H1 (cell line): ENCODE data around the gene KRT14. TPM values are rescaled to one million over a fixed set of nuclear protein-coding genes. Genes with fewer than 3 reads are reported as not detected.

Experiments
- CTCF ChIA-PET: fragments of 300-600 bp; sonication (Branson Sonifier 250); formaldehyde crosslinking; loops from one replicate; lab custom pipeline; 2021; ENCODE audit not compliant: partially characterized antibody; lab: Charles Lee
- POLR2A ChIA-PET: fragments of 300-600 bp; sonication (Branson Sonifier 250); formaldehyde crosslinking; loops from one replicate; lab custom pipeline; 2021; ENCODE audit warnings: inconsistent platforms; ENCODE audit not compliant: partially characterized antibody; lab: Charles Lee
- DNase-seq, 2 experiments: peaks; one replicate each; pipeline versions ENCODE4 v3.0.0 to v3.0.0-alpha.2; 2010 to 2022; ENCODE audit warnings: low spot score in 2 of 2, low read depth in 1 of 2, mixed read lengths in 1 of 2
- FAIRE-seq: peaks from 2 replicates; lab custom pipeline; 2011; peaks lifted over from hg19 to GRCh38; lab: Jason Lieb, UNC
- H2AFZ ChIP-seq: 2 replicates; pipeline ENCODE4 v1.8.1; 2012; ENCODE audit warnings: low read length, inconsistent platforms
- H2AK5ac ChIP-seq: 2 replicates; pipeline ENCODE4 v1.6.1; 2013; ENCODE audit warnings: low read depth, low read length
- H2BK120ac ChIP-seq: replicated peaks from 2 replicates; pipeline ENCODE3; 2013; ENCODE audit warnings: low read depth, low read length, inconsistent platforms
- H2BK12ac ChIP-seq: 2 replicates; pipeline ENCODE4 v1.6.1; 2013; ENCODE audit warnings: low read depth, low read length
- H2BK15ac ChIP-seq: 2 replicates; pipeline ENCODE4 v1.6.1; 2013; ENCODE audit warnings: low read length
- H2BK20ac ChIP-seq: 2 replicates; pipeline ENCODE4 v1.6.1; 2013; ENCODE audit warnings: low read length
- H2BK5ac ChIP-seq: 2 replicates; pipeline ENCODE4 v1.6.1; 2013; ENCODE audit warnings: low read depth, low read length
- H3K14ac ChIP-seq: 2 replicates; pipeline ENCODE4 v1.6.1; 2013; ENCODE audit warnings: inconsistent platforms; ENCODE audit not compliant: insufficient read length
- H3K18ac ChIP-seq: 2 replicates; pipeline ENCODE4 v1.6.1; 2013; ENCODE audit warnings: low read length; ENCODE audit errors: extremely low read depth
- H3K23ac ChIP-seq: 2 replicates; pipeline ENCODE4 v1.6.1; 2013; ENCODE audit warnings: inconsistent platforms; ENCODE audit not compliant: insufficient read length
- H3K23me2 ChIP-seq: 2 replicates; pipeline ENCODE4 v1.6.1; 2013; ENCODE audit warnings: low read depth, low read length
- H3K27ac ChIP-seq: 2 replicates; pipeline ENCODE4 v1.6.1; 2011; ENCODE audit warnings: low read depth, low read length, inconsistent platforms
- H3K27me3 ChIP-seq, 4 experiments: replicated peaks in 1 of 4; 1 replicate in 1 of 4; 2 replicates in 3 of 4; pipeline versions ENCODE4 v1.6.1 to v1.8.1; 2011 to 2013; ENCODE audit warnings: low read length in 3 of 4, mild to moderate bottlenecking in 3 of 4, inconsistent platforms in 2 of 4, mixed read lengths in 2 of 4, moderate library complexity in 1 of 4; ENCODE audit not compliant: control insufficient read depth in 3 of 4, insufficient read depth in 3 of 4; ENCODE audit errors: extremely low read depth in 1 of 4
- H3K36me3 ChIP-seq, 4 experiments: 2 replicates each; pipeline versions ENCODE4 v1.6.1 to v1.8.1; 2011 to 2013; ENCODE audit warnings: mild to moderate bottlenecking in 4 of 4, low read length in 3 of 4, moderate library complexity in 2 of 4, control low read depth in 1 of 4, inconsistent platforms in 1 of 4; ENCODE audit not compliant: insufficient read depth in 4 of 4, control insufficient read depth in 2 of 4
- H3K4ac ChIP-seq: replicated peaks from 2 replicates; pipeline ENCODE3; 2013; ENCODE audit warnings: low read length, low read depth, mixed read lengths, inconsistent platforms; ENCODE audit not compliant: insufficient read length
- H3K4me1 ChIP-seq, 4 experiments: replicated peaks in 1 of 4; 1 replicate in 1 of 4; 2 replicates in 3 of 4; pipeline versions ENCODE4 v1.6.1 to v1.8.1; 2011 to 2013; ENCODE audit warnings: low read length in 3 of 4, inconsistent platforms in 2 of 4, mixed read lengths in 1 of 4; ENCODE audit not compliant: insufficient read depth in 4 of 4, control insufficient read depth in 3 of 4
- H3K4me2 ChIP-seq, 2 experiments: 2 replicates each; pipeline versions ENCODE4 v1.6.1 to v1.8.1; 2011 to 2013; ENCODE audit warnings: low read depth in 2 of 2, low read length in 2 of 2, control low read depth in 1 of 2, inconsistent platforms in 1 of 2, mild to moderate bottlenecking in 1 of 2; ENCODE audit not compliant: insufficient read depth in 1 of 2
- H3K4me3 ChIP-seq, 4 experiments: fragments of 200-600, 300-600 bp in 1 of 4; sonication (generic), shearing (Covaris generic), sonication (Bioruptor Twin) in 1 of 4; 2 replicates each; pipeline versions ENCODE4 v1.5.1 to v1.8.1; 2011 to 2016; ENCODE audit warnings: low read length in 4 of 4, low read depth in 3 of 4, control low read depth in 2 of 4, inconsistent platforms in 2 of 4, mild to moderate bottlenecking in 2 of 4, mixed read lengths in 1 of 4, moderate library complexity in 1 of 4; ENCODE audit not compliant: insufficient read depth in 2 of 4; ENCODE audit errors: extremely low read depth in 1 of 4
- H3K56ac ChIP-seq: replicated peaks from 2 replicates; pipeline ENCODE3; 2013; ENCODE audit warnings: low read depth, mild to moderate bottlenecking, mixed read lengths, low read length, inconsistent platforms; ENCODE audit not compliant: insufficient read length
- H3K79me1 ChIP-seq: 2 replicates; pipeline ENCODE4 v1.6.1; 2013; ENCODE audit warnings: low read depth, low read length, control low read depth
- H3K79me2 ChIP-seq, 2 experiments: 2 replicates each; pipeline versions ENCODE4 v1.6.1 to v1.8.1; 2012 to 2013; ENCODE audit warnings: low read length in 2 of 2, mild to moderate bottlenecking in 2 of 2, inconsistent platforms in 1 of 2; ENCODE audit not compliant: insufficient read depth in 2 of 2, control insufficient read depth in 1 of 2
- H3K9ac ChIP-seq, 4 experiments: replicated peaks in 1 of 4; 1 replicate in 1 of 4; 2 replicates in 3 of 4; pipeline versions ENCODE4 v1.6.1 to v1.8.1; 2011 to 2013; ENCODE audit warnings: low read depth in 3 of 4, low read length in 3 of 4, control low read depth in 2 of 4, mild to moderate bottlenecking in 2 of 4, moderate library complexity in 2 of 4, inconsistent platforms in 1 of 4; ENCODE audit errors: extremely low read depth in 1 of 4
- H3K9me3 ChIP-seq, 2 experiments: 2 replicates each; pipeline versions ENCODE4 v1.6.1 to v1.8.1; 2012 to 2013; ENCODE audit warnings: mild to moderate bottlenecking in 2 of 2, moderate library complexity in 2 of 2, control low read depth in 1 of 2, inconsistent platforms in 1 of 2, low read depth in 1 of 2, low read length in 1 of 2, mixed read lengths in 1 of 2; ENCODE audit not compliant: insufficient read depth in 2 of 2
- H4K20me1 ChIP-seq, 2 experiments: replicated peaks in 1 of 2; 2 replicates each; pipeline versions ENCODE3 to v1.8.1; 2011 to 2013; ENCODE audit warnings: inconsistent platforms in 2 of 2, low read length in 2 of 2, mild to moderate bottlenecking in 1 of 2; ENCODE audit not compliant: insufficient read depth in 2 of 2, control insufficient read depth in 1 of 2
- H4K5ac ChIP-seq: 2 replicates; pipeline ENCODE4 v1.6.1; 2013; ENCODE audit warnings: low read length, low read depth, mixed read lengths, inconsistent platforms; ENCODE audit not compliant: insufficient read length
- H4K8ac ChIP-seq: 2 replicates; pipeline ENCODE4 v1.8.0; 2013; ENCODE audit warnings: mild to moderate bottlenecking, moderate library complexity, low read length, inconsistent platforms; ENCODE audit not compliant: insufficient read depth; ENCODE audit errors: extremely low read depth
- H4K91ac ChIP-seq: replicated peaks from 2 replicates; pipeline ENCODE3; 2013; ENCODE audit warnings: low read length, mixed read lengths, inconsistent platforms; ENCODE audit not compliant: insufficient read length
- BCL11A ChIP-seq, 2 experiments: IDR thresholded peaks; one replicate each; pipeline ENCODE4 v1.6.1; 2011; ENCODE audit warnings: low read depth in 2 of 2, low read length in 2 of 2, mild to moderate bottlenecking in 2 of 2
- CHD2 ChIP-seq: IDR thresholded peaks from 2 replicates; pipeline ENCODE4 v1.6.1; 2012; ENCODE audit warnings: low read length, improper control_type of control experiment
- CTBP2 ChIP-seq: IDR thresholded peaks from 2 replicates; pipeline ENCODE4 v1.7.0; 2011; ENCODE audit warnings: borderline replicate concordance, mild to moderate bottlenecking, moderate library complexity, mixed read lengths, low read length; ENCODE audit not compliant: insufficient read depth, insufficient read length
- EP300 ChIP-seq, 2 experiments: IDR thresholded peaks; 1 replicate in 1 of 2; 2 replicates in 1 of 2; pipeline ENCODE4 v1.6.1; 2011 to 2012; ENCODE audit warnings: low read depth in 2 of 2, low read length in 2 of 2, mild to moderate bottlenecking in 2 of 2, borderline replicate concordance in 1 of 2, inconsistent platforms in 1 of 2, moderate library complexity in 1 of 2
- KDM4A ChIP-seq: IDR thresholded peaks from one replicate; pipeline ENCODE4 v1.7.1; 2012; ENCODE audit warnings: low read depth, mild to moderate bottlenecking, moderate library complexity, low read length, inconsistent platforms; ENCODE audit not compliant: severe bottlenecking
- MAFK ChIP-seq: IDR thresholded peaks from 2 replicates; pipeline ENCODE4 v1.6.1; 2012; ENCODE audit warnings: low read depth, mild to moderate bottlenecking, improper control_type of control experiment, low read length
- SIN3A ChIP-seq, 2 experiments: IDR thresholded peaks in 1 of 2; conservative IDR thresholded peaks in 1 of 2; 2 replicates each; pipeline ENCODE4 v1.6.1; 2011 to 2012; ENCODE audit warnings: low read length in 2 of 2, improper control_type of control experiment in 1 of 2, low read depth in 1 of 2, mild to moderate bottlenecking in 1 of 2
- WGBS, 2 experiments: shearing (Covaris generic) in 1 of 2; methylation state at CpG; one replicate each; pipeline versions ENCODE4 v1.1.6 to v1.1.7; 2013 to 2015; ENCODE audit warnings: low lambda C conversion rate in 2 of 2, mixed read lengths in 2 of 2, inconsistent platforms in 1 of 2, low coverage in 1 of 2, missing lambda C conversion rate in 1 of 2; ENCODE audit not compliant: insufficient replicate concordance in 2 of 2, insufficient coverage in 1 of 2, insufficient read length in 1 of 2; ENCODE audit errors: extremely low coverage in 1 of 2, missing lambda C conversion rate in 1 of 2; 5-methylcytosine and 5-hydroxymethylcytosine counted together
- polyA plus RNA-seq, 7 experiments: library from polyadenylated mRNA; depleted of rRNA in 3 of 7; stranded (reverse) in 5 of 7; unstranded in 2 of 7; fragments of >200 nt in 5 of 7; fragments of 200-250 nt in 2 of 7; gene quantifications; 1 replicate in 5 of 7; 2 replicates in 1 of 7; 4 replicates in 1 of 7; pipeline versions ENCODE4 v1.2.1 to v1.2.3, GENCODE V29; 2011 to 2013; ENCODE audit warnings: missing spikeins in 2 of 7, mixed read lengths in 2 of 7
- total RNA-seq: library from RNA; stranded (reverse); fragmentation: NEBNext Ultra II Directional; extraction: Animal tissue kit (Norgen Biotek cat#: 25700); gene quantifications from 2 replicates; pipeline ENCODE4 v1.2.1, GENCODE V29; 2021

The KRT14 gene
- total and polyA plus RNA-seq, 2 of the 8 experiments (the other 6 are each of a cell fraction or from before 2014, with no cell fraction given): 0.35 TPM; not detected in 1

DNA sequence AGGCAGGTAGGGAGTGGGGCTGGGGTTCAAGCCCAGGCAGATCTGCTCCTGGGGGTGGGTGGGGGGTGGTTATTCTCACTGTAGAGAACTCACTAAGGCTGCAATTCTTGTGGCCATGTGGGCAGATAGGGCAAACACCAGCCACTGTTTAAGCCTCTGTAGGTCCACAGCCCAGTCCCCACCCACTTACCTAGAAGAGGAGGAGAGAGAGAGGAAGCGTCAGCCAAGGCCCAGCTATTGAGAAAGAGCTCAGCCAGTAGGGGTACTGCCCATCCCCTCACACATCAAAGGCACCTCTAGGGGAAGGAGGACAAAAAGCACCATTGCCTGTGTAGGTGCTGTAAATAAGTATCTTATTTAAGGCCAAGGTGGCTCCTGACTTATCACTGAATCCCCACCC lies 13.0 kb upstream of the KRT14 start:
- Histone ChIP-seq H3K9ac (no peak overlapping the region), H2AFZ (no peak overlapping the region), H2BK120ac (no peak overlapping the region), H3K4me1 (no peaks in the 10 kb centered on the region), H3K23ac (no peak overlapping the region), H3K27ac (no peak overlapping the region), H3K27me3 (no peaks in the 10 kb centered on the region), H2BK20ac (no peak overlapping the region), H2BK5ac (no peak overlapping the region), H3K79me1 (no peaks in the 10 kb centered on the region), H3K56ac (no peak overlapping the region), H3K4ac (no peak overlapping the region), H2AK5ac (no peak overlapping the region), H4K91ac (no peak overlapping the region), H3K9me3 (no peaks in the 10 kb centered on the region), H3K14ac (no peak overlapping the region), H3K18ac (no peak overlapping the region), H3K4me2 (no peak overlapping the region), H3K23me2 (peaks cover 15% of the 10 kb centered on the region; the same call in 1 of the 2 replicates), H3K36me3 (no peaks in the 10 kb centered on the region), H4K20me1 (peaks cover 0 to 2% of the 10 kb centered on the region in 2 experiments), H3K4me3 (no peak overlapping the region), H4K5ac (no peak overlapping the region), H3K79me2 (no peaks in the 10 kb centered on the region), H4K8ac (no peak overlapping the region), H2BK15ac (no peak overlapping the region), H2BK12ac (no peak overlapping the region)
- ChIA-PET POLR2A (interaction anchor here (1.9 kb wide), 1 partner anchor 71 kb away, joined by 5 read pairs; the partner anchor contains the start of gene KRT19), CTCF (interaction anchor here (0.7 to 5.0 kb wide), 5 partner anchors 10 to 212 kb away, joined by 3 to 23 read pairs (median 5); no protein-coding TSS in a partner anchor)
- DNase-seq (no peak), FAIRE-seq (no peak)
- TF ChIP-seq EP300 (IDR thresholded peaks at IDR 0.05; ENCODE audit: borderline replicate concordance in 1 of 2, low read depth in 2 of 2, low read length in 2 of 2) (no peak), MAFK (no peak), KDM4A (no peak), SIN3A (conservative IDR thresholded peaks at IDR 0.05 in 1 of 2, IDR thresholded peaks at IDR 0.05 in 1 of 2; ENCODE audit: low read depth in 1 of 2, low read length in 2 of 2) (no peak), BCL11A (IDR thresholded peaks at IDR 0.05; ENCODE audit: low read depth in 2 of 2, low read length in 2 of 2) (no peak), CHD2 (no peak), CTBP2 (no peak)
- 60% methylated on average over 1 of the region's 1 CpG; no CpG with 5 or more reads in 1 of the 2 experiments for WGBS, 2 experiments
